Suprapubic skin (tissue), 4 donors: ENCODE measurements around the gene RBM43.

Experiments
- POLR2A ChIP-seq, 2 donors: fragments of 450-650 bp; IDR thresholded peaks; one replicate each; pipeline ENCODE4 v1.6.1; 2017; ENCODE audit warnings: antibody characterized with exemption in 2 of 2, mild to moderate bottlenecking in 2 of 2, moderate library complexity in 2 of 2
- POLR2AphosphoS5 ChIP-seq, 3 donors: sonication (generic); formaldehyde crosslinking; IDR thresholded peaks; one replicate each; pipeline ENCODE4 v1.6.1; 2017; ENCODE audit warnings: antibody characterized with exemption in 3 of 3
- TF ChIP-seq, protein P1 (sequence below), 2 donors: fragments of 200-600 bp in 1 of 2; fragments of 450-650 bp in 1 of 2; sonication (generic) in 1 of 2; IDR thresholded peaks; one replicate each; pipeline ENCODE4 v1.5.1; 2016 to 2019; ENCODE audit warnings: antibody characterized with exemption in 2 of 2, mild to moderate bottlenecking in 1 of 2, moderate library complexity in 1 of 2

DNA sequence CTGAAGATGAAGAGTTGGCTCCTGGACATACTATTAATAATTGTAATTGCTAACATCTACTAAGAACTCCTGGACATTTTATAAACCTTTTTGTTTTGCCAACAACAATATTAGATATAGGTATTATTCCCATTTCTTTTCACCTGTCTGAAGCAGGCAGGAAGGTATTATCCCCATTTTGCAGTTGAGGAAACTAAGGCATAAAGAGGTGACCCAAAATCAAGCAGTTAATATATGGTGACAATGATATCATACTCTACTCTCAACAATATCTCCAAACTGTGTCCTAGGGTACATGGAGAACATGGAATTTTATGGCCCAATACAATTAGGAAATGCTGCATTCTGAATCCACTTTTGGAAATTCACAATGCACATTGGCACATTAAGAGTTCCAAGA is 29.6 kb upstream of the RBM43 start:
- TF ChIP-seq POLR2A (IDR thresholded peaks at IDR 0.05): no peak
- TF ChIP-seq, protein P1, sequence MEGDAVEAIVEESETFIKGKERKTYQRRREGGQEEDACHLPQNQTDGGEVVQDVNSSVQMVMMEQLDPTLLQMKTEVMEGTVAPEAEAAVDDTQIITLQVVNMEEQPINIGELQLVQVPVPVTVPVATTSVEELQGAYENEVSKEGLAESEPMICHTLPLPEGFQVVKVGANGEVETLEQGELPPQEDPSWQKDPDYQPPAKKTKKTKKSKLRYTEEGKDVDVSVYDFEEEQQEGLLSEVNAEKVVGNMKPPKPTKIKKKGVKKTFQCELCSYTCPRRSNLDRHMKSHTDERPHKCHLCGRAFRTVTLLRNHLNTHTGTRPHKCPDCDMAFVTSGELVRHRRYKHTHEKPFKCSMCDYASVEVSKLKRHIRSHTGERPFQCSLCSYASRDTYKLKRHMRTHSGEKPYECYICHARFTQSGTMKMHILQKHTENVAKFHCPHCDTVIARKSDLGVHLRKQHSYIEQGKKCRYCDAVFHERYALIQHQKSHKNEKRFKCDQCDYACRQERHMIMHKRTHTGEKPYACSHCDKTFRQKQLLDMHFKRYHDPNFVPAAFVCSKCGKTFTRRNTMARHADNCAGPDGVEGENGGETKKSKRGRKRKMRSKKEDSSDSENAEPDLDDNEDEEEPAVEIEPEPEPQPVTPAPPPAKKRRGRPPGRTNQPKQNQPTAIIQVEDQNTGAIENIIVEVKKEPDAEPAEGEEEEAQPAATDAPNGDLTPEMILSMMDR (IDR thresholded peaks at IDR 0.05): no peak
- TF ChIP-seq POLR2AphosphoS5 (IDR thresholded peaks at IDR 0.05): no peak
